AG10803 (cell line): ENCODE measurements around the gene RUFY3.

ENCODE experiments used
- DNase-seq: peaks from one replicate; pipeline ENCODE4 v3.0.0; 2010; ENCODE audit warnings: low read depth
- H3K4me3 ChIP-seq: 2 replicates; pipeline ENCODE4 v1.5.1; 2011; ENCODE audit warnings: mild to moderate bottlenecking, low read length, control low read depth
- CTCF ChIP-seq: conservative IDR thresholded peaks from 2 replicates; pipeline ENCODE4 v1.5.1; 2011; ENCODE audit warnings: mild to moderate bottlenecking, low read length, control low read depth, inconsistent platforms

Gene RUFY3

GRCh38 chr4:70703619-70704214, 18.0 kb upstream of the RUFY3 start:
- DNase-seq = peak; percentile 54
- TF ChIP-seq CTCF = no peak
- H3K4me3 ChIP-seq = peak overlapping the region; percentile 77

GRCh38 chr4:70704215-70704930, 17.4 kb upstream of the RUFY3 start:
- DNase-seq = peak; percentile 61
- peak overlapping the region; percentile 77 for H3K4me3 ChIP-seq
- TF ChIP-seq CTCF = peak; percentile 30

GRCh38 chr4:70704931-70705182, 16.9 kb upstream of the RUFY3 start:
- TF ChIP-seq CTCF = no peak
- DNase-seq = no peak
- H3K4me3 ChIP-seq = peak overlapping the region; percentile 77

GRCh38 chr4:70705183-70706043, 16.4 kb upstream of the RUFY3 start:
- TF ChIP-seq CTCF = no peak
- H3K4me3 ChIP-seq = peak overlapping the region; percentile 77
- peak; percentile 60 for DNase-seq

- peak overlapping the region; percentile 77 for H3K4me3 ChIP-seq
- TF ChIP-seq CTCF = no peak
- DNase-seq = no peak
Measured at GRCh38 chr4:70706044-70706461, 15.7 kb upstream of the RUFY3 start.

GRCh38 chr4:70706516-70706915, 15.2 kb upstream of the RUFY3 start:
- TF ChIP-seq CTCF = no peak
- no peak for DNase-seq
- H3K4me3 ChIP-seq = peak overlapping the region; percentile 77
